ENCODE results near the gene ACTR3. TPM values are rescaled to one million over a fixed set of nuclear protein-coding genes. Genes with fewer than 3 reads are reported as not detected.

The ACTR3 gene
- total and polyA plus RNA-seq, 4 donors: 34.4 to 99.6 (median 51.8) TPM

- Histone ChIP-seq H3K9me3 (ENCODE audit: control insufficient read depth in 4 of 4, low read length in 3 of 4) (no peaks in the 10 kb centered on the region), H3K9ac (ENCODE audit: low read depth in 1 of 2, low read length in 2 of 2) (no peak overlapping the region), H3K27ac (ENCODE audit: low read depth in 1 of 2, low read length in 2 of 2) (no peak overlapping the region), H3K4me1 (ENCODE audit: control insufficient read depth in 4 of 4, insufficient read depth in 4 of 4, low read length in 3 of 4) (peaks cover 2 to 12% (median 4%) of the 10 kb centered on the region in 4 donors), H3K27me3 (ENCODE audit: control insufficient read depth in 4 of 4, insufficient read depth in 4 of 4, low read length in 3 of 4) (no peaks in the 10 kb centered on the region), H3K36me3 (ENCODE audit: control insufficient read depth in 4 of 4, insufficient read depth in 3 of 4, low read depth in 1 of 4, low read length in 3 of 4) (peaks cover 0 to 6% (median 1%) of the 10 kb centered on the region in 4 donors), H3K4me3 (ENCODE audit: low read depth in 1 of 3, low read length in 3 of 3) (no peak overlapping the region)
- no peak for DNase-seq (ENCODE audit: low spot score)
- WGBS: 65% methylated on average over 4 of the region's 4 CpGs
- TF ChIP-seq TAF1 (conservative IDR thresholded peaks at IDR 0.05): no peak
- TF ChIP-seq GABPA (IDR thresholded peaks at IDR 0.05 in 1 of 2, conservative IDR thresholded peaks at IDR 0.05 in 1 of 2): no peak
- no peak for TF ChIP-seq JUND (IDR thresholded peaks at IDR 0.05)
- TF ChIP-seq EGR1 (IDR thresholded peaks at IDR 0.05; ENCODE audit: low read depth in 2 of 2): no peak
- TF ChIP-seq NR2F2 (IDR thresholded peaks at IDR 0.05): no peak
- no peak for TF ChIP-seq RAD21 (IDR thresholded peaks at IDR 0.05)
- no peak for TF ChIP-seq ATF3 (IDR thresholded peaks at IDR 0.05)
- no peak for TF ChIP-seq FOXA1 (IDR thresholded peaks at IDR 0.05)
- TF ChIP-seq ZBTB33 (IDR thresholded peaks at IDR 0.05): no peak
- no peak for TF ChIP-seq HNF4A (conservative IDR thresholded peaks at IDR 0.05)
- TF ChIP-seq RXRA (IDR thresholded peaks at IDR 0.05): no peak
- no peak for TF ChIP-seq SP1 (IDR thresholded peaks at IDR 0.05)
- no peak for TF ChIP-seq HNF4G (IDR thresholded peaks at IDR 0.05)
- TF ChIP-seq FOXA2 (IDR thresholded peaks at IDR 0.05): no peak
- no peak for TF ChIP-seq YY1 (IDR thresholded peaks at IDR 0.05)
- no peak for TF ChIP-seq CTCF (IDR thresholded peaks at IDR 0.05; ENCODE audit: low read depth, low read length, missing input control)
- no peak for TF ChIP-seq REST (IDR thresholded peaks at IDR 0.05)
- TF ChIP-seq MAX (IDR thresholded peaks at IDR 0.05): no peak
Measured at GRCh38 chr2:113962692-113963480, 73.0 kb downstream of the ACTR3 start.

All from liver (tissue), 9 donors.